Stimulated activated naive CD8-positive, alpha-beta T cell treated with anti-CD3 and anti-CD28 coated beads, Interleukin-15, Interleukin-2, amounts not matched to agents 100 ng/mL and 50 ng/mL, for 24 hours (primary cell): ENCODE measurements around the gene SGPP2.
"Not testable (repeated sequence)": the region's sequence is repeated elsewhere in the genome, so short reads cannot be mapped to it uniquely, and the experiment has no call there.

Experiments used
- H3K27ac Mint-ChIP-seq: one replicate; pipeline ENCODE4 v1.8.0; 2021; ENCODE audit warnings: mild to moderate bottlenecking, mixed read lengths
- H3K27me3 Mint-ChIP-seq: one replicate; pipeline ENCODE4 v1.8.0; 2021; ENCODE audit warnings: mixed read lengths
- H3K36me3 Mint-ChIP-seq: one replicate; pipeline ENCODE4 v1.8.0; 2021; ENCODE audit warnings: low read depth, mixed read lengths
- H3K4me1 Mint-ChIP-seq: one replicate; pipeline ENCODE4 v1.8.0; 2021; ENCODE audit warnings: low read depth, mixed read lengths
- H3K4me3 Mint-ChIP-seq: one replicate; pipeline ENCODE4 v1.8.0; 2021; ENCODE audit warnings: mild to moderate bottlenecking, mixed read lengths
- H3K9me3 Mint-ChIP-seq: one replicate; pipeline ENCODE4 v1.8.0; 2021; ENCODE audit warnings: mixed read lengths

Gene SGPP2

GRCh38 chr2:222418739-222419138 lies 5.6 kb upstream of the SGPP2 start:
- Mint-ChIP-seq H3K27ac (no peak overlapping the region), H3K4me3 (no peak overlapping the region), H3K4me1 (peaks cover 15% of the 10 kb centered on the region), H3K36me3 (no peaks in the 10 kb centered on the region), H3K27me3 (peaks cover 34% of the 10 kb centered on the region), H3K9me3 (peaks cover 10% of the 10 kb centered on the region)

GRCh38 chr2:222420508-222420907 lies 3.8 kb upstream of the SGPP2 start:
- Mint-ChIP-seq H3K36me3 (no peaks in the 10 kb centered on the region), H3K4me1 (peaks cover 24% of the 10 kb centered on the region), H3K9me3 (peaks cover 9% of the 10 kb centered on the region), H3K4me3 (no peak overlapping the region), H3K27me3 (peaks cover 45% of the 10 kb centered on the region), H3K27ac (no peak overlapping the region)

- Mint-ChIP-seq H3K4me3 (no peak overlapping the region), H3K4me1 (peaks cover 31% of the 10 kb centered on the region), H3K9me3 (no peaks in the 10 kb centered on the region), H3K36me3 (no peaks in the 10 kb centered on the region), H3K27me3 (peaks cover 55% of the 10 kb centered on the region), H3K27ac (no peak overlapping the region)
Observed at GRCh38 chr2:222421626-222422025, 2.7 kb upstream of the SGPP2 start.

GRCh38 chr2:222423186-222423585 lies 1.2 kb upstream of the SGPP2 start:
- H3K27me3 Mint-ChIP-seq: peaks cover 70% of the 10 kb centered on the region
- peaks cover 43% of the 10 kb centered on the region for H3K4me1 Mint-ChIP-seq
- H3K36me3 Mint-ChIP-seq: no peaks in the 10 kb centered on the region
- H3K4me3 Mint-ChIP-seq: peak overlapping the region; percentile 87
- H3K9me3 Mint-ChIP-seq: no peaks in the 10 kb centered on the region
- no peak overlapping the region for H3K27ac Mint-ChIP-seq

GRCh38 chr2:222423632-222424275 lies 589 bp upstream of the SGPP2 start:
- no peaks in the 10 kb centered on the region for H3K9me3 Mint-ChIP-seq
- peak overlapping the region; percentile 95 for H3K27ac Mint-ChIP-seq
- peaks cover 72% of the 10 kb centered on the region for H3K27me3 Mint-ChIP-seq
- H3K36me3 Mint-ChIP-seq: no peaks in the 10 kb centered on the region
- peak overlapping the region; percentile 87 for H3K4me3 Mint-ChIP-seq
- peaks cover 43% of the 10 kb centered on the region for H3K4me1 Mint-ChIP-seq

- Mint-ChIP-seq H3K4me3 (peak overlapping the region; percentile 82), H3K36me3 (no peaks in the 10 kb centered on the region), H3K27me3 (peaks cover 78% of the 10 kb centered on the region), H3K27ac (no peak overlapping the region), H3K4me1 (peaks cover 43% of the 10 kb centered on the region), H3K9me3 (peaks cover 9% of the 10 kb centered on the region)
Observed at GRCh38 chr2:222424729-222425671, 657 bp downstream of the SGPP2 start.

GRCh38 chr2:222427646-222428301 lies 3.4 kb downstream of the SGPP2 start:
- no peaks in the 10 kb centered on the region for H3K36me3 Mint-ChIP-seq
- no peak overlapping the region for H3K4me3 Mint-ChIP-seq
- no peak overlapping the region for H3K27ac Mint-ChIP-seq
- H3K27me3 Mint-ChIP-seq: peaks cover 59% of the 10 kb centered on the region
- peaks cover 11% of the 10 kb centered on the region for H3K9me3 Mint-ChIP-seq
- peaks cover 38% of the 10 kb centered on the region for H3K4me1 Mint-ChIP-seq

- H3K9me3 Mint-ChIP-seq: peaks cover 11% of the 10 kb centered on the region
- peaks cover 43% of the 10 kb centered on the region for H3K27me3 Mint-ChIP-seq
- H3K27ac Mint-ChIP-seq: no peak overlapping the region
- H3K36me3 Mint-ChIP-seq: no peaks in the 10 kb centered on the region
- no peak overlapping the region for H3K4me3 Mint-ChIP-seq
- H3K4me1 Mint-ChIP-seq: peaks cover 26% of the 10 kb centered on the region
Observed at GRCh38 chr2:222430071-222430470, 5.7 kb downstream of the SGPP2 start.

GRCh38 chr2:222430681-222431080 lies 6.3 kb downstream of the SGPP2 start:
- Mint-ChIP-seq H3K27ac (no peak overlapping the region), H3K36me3 (no peaks in the 10 kb centered on the region), H3K4me1 (peaks cover 20% of the 10 kb centered on the region), H3K4me3 (no peak overlapping the region), H3K9me3 (peaks cover 11% of the 10 kb centered on the region), H3K27me3 (peaks cover 37% of the 10 kb centered on the region)

GRCh38 chr2:222431869-222432268 lies 7.5 kb downstream of the SGPP2 start:
- peaks cover 13% of the 10 kb centered on the region for H3K4me1 Mint-ChIP-seq
- no peak overlapping the region for H3K27ac Mint-ChIP-seq
- peaks cover 11% of the 10 kb centered on the region for H3K9me3 Mint-ChIP-seq
- peaks cover 26% of the 10 kb centered on the region for H3K27me3 Mint-ChIP-seq
- no peak overlapping the region for H3K4me3 Mint-ChIP-seq
- no peaks in the 10 kb centered on the region for H3K36me3 Mint-ChIP-seq

- Mint-ChIP-seq H3K27me3 (peaks cover 12% of the 10 kb centered on the region), H3K4me3 (no peak overlapping the region), H3K9me3 (peaks cover 11% of the 10 kb centered on the region), H3K36me3 (no peaks in the 10 kb centered on the region), H3K4me1 (peaks cover 3% of the 10 kb centered on the region), H3K27ac (no peak overlapping the region)
Observed at GRCh38 chr2:222433332-222434173, 9.2 kb downstream of the SGPP2 start.

- H3K27ac Mint-ChIP-seq: no peak overlapping the region
- peaks cover 9% of the 10 kb centered on the region for H3K27me3 Mint-ChIP-seq
- H3K36me3 Mint-ChIP-seq: no peaks in the 10 kb centered on the region
- peaks cover 10% of the 10 kb centered on the region for H3K9me3 Mint-ChIP-seq
- peaks cover 3% of the 10 kb centered on the region for H3K4me1 Mint-ChIP-seq
- H3K4me3 Mint-ChIP-seq: no peak overlapping the region
Observed at GRCh38 chr2:222434204-222434603, 9.9 kb downstream of the SGPP2 start.

- not testable (repeated sequence) for H3K4me3 Mint-ChIP-seq, H3K27ac Mint-ChIP-seq, H3K9me3 Mint-ChIP-seq, H3K4me1 Mint-ChIP-seq, H3K27me3 Mint-ChIP-seq, H3K36me3 Mint-ChIP-seq
Observed at GRCh38 chr2:222435400-222436039, 11.2 kb downstream of the SGPP2 start.

- Mint-ChIP-seq H3K4me1 (peaks cover 3% of the 10 kb centered on the region), H3K36me3 (no peaks in the 10 kb centered on the region), H3K9me3 (no peaks in the 10 kb centered on the region), H3K27me3 (no peaks in the 10 kb centered on the region), H3K4me3 (no peak overlapping the region), H3K27ac (no peak overlapping the region)
Observed at GRCh38 chr2:222436040-222436413, 11.7 kb downstream of the SGPP2 start.
